Measurements from ENCODE around the gene TLK1.

TLK1 gene

DNA sequence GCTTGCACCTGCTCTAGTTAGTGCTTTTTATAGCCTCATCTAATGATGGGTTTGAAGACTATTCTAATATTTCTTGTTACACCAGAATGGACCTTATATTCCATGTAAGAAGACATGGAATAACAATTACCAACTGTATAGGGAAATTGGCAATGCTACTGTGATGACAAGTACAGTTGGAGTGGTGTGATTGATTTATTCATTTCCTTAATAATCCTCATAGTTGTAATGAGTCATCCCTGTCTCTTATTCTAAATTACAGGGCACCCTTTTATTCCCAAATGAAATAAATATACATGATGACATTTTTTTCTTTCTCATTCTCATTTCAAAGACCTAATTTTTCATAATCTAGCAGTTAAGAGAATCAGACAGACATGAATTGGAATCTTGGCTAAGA lies 18.3 kb upstream of the TLK1 start:
- TF ChIP-seq POLR2AphosphoS5 (IDR thresholded peaks at IDR 0.05; ENCODE audit: low read depth) = no peak
- TF ChIP-seq, protein P1, sequence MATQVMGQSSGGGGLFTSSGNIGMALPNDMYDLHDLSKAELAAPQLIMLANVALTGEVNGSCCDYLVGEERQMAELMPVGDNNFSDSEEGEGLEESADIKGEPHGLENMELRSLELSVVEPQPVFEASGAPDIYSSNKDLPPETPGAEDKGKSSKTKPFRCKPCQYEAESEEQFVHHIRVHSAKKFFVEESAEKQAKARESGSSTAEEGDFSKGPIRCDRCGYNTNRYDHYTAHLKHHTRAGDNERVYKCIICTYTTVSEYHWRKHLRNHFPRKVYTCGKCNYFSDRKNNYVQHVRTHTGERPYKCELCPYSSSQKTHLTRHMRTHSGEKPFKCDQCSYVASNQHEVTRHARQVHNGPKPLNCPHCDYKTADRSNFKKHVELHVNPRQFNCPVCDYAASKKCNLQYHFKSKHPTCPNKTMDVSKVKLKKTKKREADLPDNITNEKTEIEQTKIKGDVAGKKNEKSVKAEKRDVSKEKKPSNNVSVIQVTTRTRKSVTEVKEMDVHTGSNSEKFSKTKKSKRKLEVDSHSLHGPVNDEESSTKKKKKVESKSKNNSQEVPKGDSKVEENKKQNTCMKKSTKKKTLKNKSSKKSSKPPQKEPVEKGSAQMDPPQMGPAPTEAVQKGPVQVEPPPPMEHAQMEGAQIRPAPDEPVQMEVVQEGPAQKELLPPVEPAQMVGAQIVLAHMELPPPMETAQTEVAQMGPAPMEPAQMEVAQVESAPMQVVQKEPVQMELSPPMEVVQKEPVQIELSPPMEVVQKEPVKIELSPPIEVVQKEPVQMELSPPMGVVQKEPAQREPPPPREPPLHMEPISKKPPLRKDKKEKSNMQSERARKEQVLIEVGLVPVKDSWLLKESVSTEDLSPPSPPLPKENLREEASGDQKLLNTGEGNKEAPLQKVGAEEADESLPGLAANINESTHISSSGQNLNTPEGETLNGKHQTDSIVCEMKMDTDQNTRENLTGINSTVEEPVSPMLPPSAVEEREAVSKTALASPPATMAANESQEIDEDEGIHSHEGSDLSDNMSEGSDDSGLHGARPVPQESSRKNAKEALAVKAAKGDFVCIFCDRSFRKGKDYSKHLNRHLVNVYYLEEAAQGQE (IDR thresholded peaks at IDR 0.05; ENCODE audit: insufficient replicate concordance, low read depth) = no peak
- no peak for TF ChIP-seq GABPA (IDR thresholded peaks at IDR 0.05; ENCODE audit: low read depth)
- TF ChIP-seq SPI1 (IDR thresholded peaks at IDR 0.05; ENCODE audit: borderline replicate concordance, low read depth) = no peak
- TF ChIP-seq, protein P2, sequence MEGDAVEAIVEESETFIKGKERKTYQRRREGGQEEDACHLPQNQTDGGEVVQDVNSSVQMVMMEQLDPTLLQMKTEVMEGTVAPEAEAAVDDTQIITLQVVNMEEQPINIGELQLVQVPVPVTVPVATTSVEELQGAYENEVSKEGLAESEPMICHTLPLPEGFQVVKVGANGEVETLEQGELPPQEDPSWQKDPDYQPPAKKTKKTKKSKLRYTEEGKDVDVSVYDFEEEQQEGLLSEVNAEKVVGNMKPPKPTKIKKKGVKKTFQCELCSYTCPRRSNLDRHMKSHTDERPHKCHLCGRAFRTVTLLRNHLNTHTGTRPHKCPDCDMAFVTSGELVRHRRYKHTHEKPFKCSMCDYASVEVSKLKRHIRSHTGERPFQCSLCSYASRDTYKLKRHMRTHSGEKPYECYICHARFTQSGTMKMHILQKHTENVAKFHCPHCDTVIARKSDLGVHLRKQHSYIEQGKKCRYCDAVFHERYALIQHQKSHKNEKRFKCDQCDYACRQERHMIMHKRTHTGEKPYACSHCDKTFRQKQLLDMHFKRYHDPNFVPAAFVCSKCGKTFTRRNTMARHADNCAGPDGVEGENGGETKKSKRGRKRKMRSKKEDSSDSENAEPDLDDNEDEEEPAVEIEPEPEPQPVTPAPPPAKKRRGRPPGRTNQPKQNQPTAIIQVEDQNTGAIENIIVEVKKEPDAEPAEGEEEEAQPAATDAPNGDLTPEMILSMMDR (IDR thresholded peaks at IDR 0.05; ENCODE audit: insufficient read depth, low read length) = no peak
- H3K27me3 ChIP-seq (ENCODE audit: insufficient read depth, poor library complexity, severe bottlenecking) = no peaks in the 10 kb centered on the region
- H3K27ac ChIP-seq (replicated peaks) = no peak overlapping the region
- H3K4me3 ChIP-seq (replicated peaks; ENCODE audit: insufficient read depth, low read length) = no peak overlapping the region
- no peak for DNase-seq (ENCODE audit: low read depth in 1 of 2, low spot score in 1 of 2)

DNA sequence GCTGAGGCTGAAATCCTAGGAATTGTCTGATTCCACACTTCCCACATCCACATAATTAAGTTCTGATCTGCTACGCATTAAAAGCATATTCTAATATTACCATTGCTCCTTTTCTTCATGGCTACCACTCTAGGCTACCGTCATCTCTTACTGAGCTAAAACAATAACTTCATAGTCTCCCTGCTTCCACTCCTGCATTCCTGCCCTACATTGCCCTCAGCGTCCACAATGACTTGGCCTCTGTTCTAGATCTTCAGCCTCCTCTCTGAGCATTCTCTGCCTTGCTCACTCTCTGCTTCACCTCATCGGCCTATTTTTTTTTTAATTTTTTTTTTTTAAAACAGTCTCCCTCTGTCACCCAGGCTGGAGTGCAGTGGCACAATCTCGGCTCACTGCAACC lies 15.8 kb upstream of the TLK1 start:
- no peaks in the 10 kb centered on the region for H3K27me3 ChIP-seq (ENCODE audit: insufficient read depth, poor library complexity, severe bottlenecking)
- no peak for DNase-seq (ENCODE audit: low read depth in 1 of 2, low spot score in 1 of 2)
- TF ChIP-seq POLR2AphosphoS5 (IDR thresholded peaks at IDR 0.05; ENCODE audit: low read depth) (no peak), SPI1 (IDR thresholded peaks at IDR 0.05; ENCODE audit: borderline replicate concordance, low read depth) (no peak), GABPA (IDR thresholded peaks at IDR 0.05; ENCODE audit: low read depth) (no peak)
- TF ChIP-seq, protein P1 (IDR thresholded peaks at IDR 0.05; ENCODE audit: insufficient replicate concordance, low read depth) = no peak
- TF ChIP-seq, protein P2 (IDR thresholded peaks at IDR 0.05; ENCODE audit: insufficient read depth, low read length) = no peak

DNA sequence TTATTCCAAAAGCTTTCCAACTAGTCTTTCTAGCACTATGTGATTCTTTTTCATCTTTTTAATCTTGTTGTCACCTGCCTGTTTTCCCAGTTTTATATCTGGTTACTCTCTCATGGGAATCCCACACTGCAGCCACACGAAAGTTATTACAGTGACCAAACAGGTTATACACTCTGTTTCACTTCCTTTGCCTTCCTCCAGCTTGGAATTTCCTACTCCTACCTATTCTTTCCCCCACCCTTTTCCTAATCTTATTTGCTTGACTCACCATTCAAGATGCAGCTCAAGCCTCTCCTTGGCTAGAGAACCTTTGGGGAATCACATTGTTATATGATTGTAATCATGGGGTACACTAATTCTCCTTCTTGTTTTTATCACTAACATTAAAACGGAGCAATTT lies 13.4 kb upstream of the TLK1 start:
- DNase-seq (ENCODE audit: low read depth in 1 of 2, low spot score in 1 of 2) = no peak
- H3K27me3 ChIP-seq (ENCODE audit: insufficient read depth, poor library complexity, severe bottlenecking) = no peaks in the 10 kb centered on the region
- H3K4me3 ChIP-seq (replicated peaks; ENCODE audit: insufficient read depth, low read length) = no peak overlapping the region
- no peak for TF ChIP-seq POLR2AphosphoS5 (IDR thresholded peaks at IDR 0.05; ENCODE audit: low read depth)
- TF ChIP-seq, protein P2 (IDR thresholded peaks at IDR 0.05; ENCODE audit: insufficient read depth, low read length) = no peak
- TF ChIP-seq, protein P1 (IDR thresholded peaks at IDR 0.05; ENCODE audit: insufficient replicate concordance, low read depth) = no peak
- no peak for TF ChIP-seq SPI1 (IDR thresholded peaks at IDR 0.05; ENCODE audit: borderline replicate concordance, low read depth)
- no peak for TF ChIP-seq GABPA (IDR thresholded peaks at IDR 0.05; ENCODE audit: low read depth)
- H3K27ac ChIP-seq (replicated peaks) = no peak overlapping the region

More for the DNA sequence above, 15.8 kb upstream of the TLK1 start:
- no peak overlapping the region for H3K4me3 ChIP-seq (replicated peaks; ENCODE audit: insufficient read depth, low read length)
- no peak overlapping the region for H3K27ac ChIP-seq (replicated peaks)

Measured in HL-60 (cell line).